ENCODE data around the gene BMPR2. TPM values are rescaled to one million over a fixed set of nuclear protein-coding genes. Genes with fewer than 3 reads are reported as not detected.

The BMPR2 gene
- total RNA-seq, 2 experiments from 2014 or later: 12.8 to 14.6 TPM

DNA sequence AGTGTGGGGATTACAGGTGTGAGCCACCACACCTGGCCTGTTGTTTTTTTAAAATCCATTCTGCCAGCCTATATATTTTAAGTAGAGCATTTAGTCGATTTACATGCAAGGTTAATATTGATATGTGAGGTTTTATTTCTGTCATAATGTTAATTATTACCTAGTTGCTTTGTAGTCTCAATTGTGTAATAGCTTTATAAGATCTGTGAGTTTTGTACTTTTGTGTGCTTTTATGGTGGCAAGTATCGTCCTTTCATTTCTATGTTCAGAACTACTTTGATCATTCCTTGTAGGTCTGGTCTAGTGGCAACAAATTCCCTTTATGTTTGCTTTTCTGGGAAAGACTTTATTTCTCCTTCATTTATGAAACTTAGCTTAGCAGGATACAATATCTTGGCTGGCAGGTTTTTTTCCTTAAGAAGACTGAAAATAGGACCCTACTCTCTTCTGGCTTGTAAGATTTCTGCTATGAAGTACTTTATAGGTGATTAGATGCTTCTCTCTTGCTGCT lies 207.6 kb downstream of the BMPR2 start:
- Mint-ChIP-seq H3K4me3 (no peak overlapping the region), H3K36me3 (no peaks in the 10 kb centered on the region), H3K27ac (no peak overlapping the region), H3K9me3 (peaks cover 1% of the 10 kb centered on the region), H3K27me3 (peaks cover 4% of the 10 kb centered on the region), H3K4me1 (peaks cover 4% of the 10 kb centered on the region)
- POLR2A ChIA-PET: no interaction called here
- DNase-seq (no peak), ATAC-seq (ENCODE audit: low read depth) (no peak)

GRCh38 chr2:202588647-202589581 lies 212.8 kb downstream of the BMPR2 start:
- peak overlapping the region; percentile 88 for H3K27ac Mint-ChIP-seq
- H3K4me3 Mint-ChIP-seq: peak overlapping the region; percentile 60
- H3K27me3 Mint-ChIP-seq: no peaks in the 10 kb centered on the region
- peaks cover 7% of the 10 kb centered on the region for H3K4me1 Mint-ChIP-seq
- no peaks in the 10 kb centered on the region for H3K36me3 Mint-ChIP-seq
- no peaks in the 10 kb centered on the region for H3K9me3 Mint-ChIP-seq
- POLR2A ChIA-PET: interaction anchor here (0.6 to 1.7 kb wide), 5 partner anchors 46 to 650 kb away, joined by 3 to 16 read pairs (median 6); partner anchors contain the start of genes CYP20A1, FAM117B and ICA1L
- ATAC-seq (ENCODE audit: low read depth) (peak; percentile 96), DNase-seq (peak; percentile 52)

DNA sequence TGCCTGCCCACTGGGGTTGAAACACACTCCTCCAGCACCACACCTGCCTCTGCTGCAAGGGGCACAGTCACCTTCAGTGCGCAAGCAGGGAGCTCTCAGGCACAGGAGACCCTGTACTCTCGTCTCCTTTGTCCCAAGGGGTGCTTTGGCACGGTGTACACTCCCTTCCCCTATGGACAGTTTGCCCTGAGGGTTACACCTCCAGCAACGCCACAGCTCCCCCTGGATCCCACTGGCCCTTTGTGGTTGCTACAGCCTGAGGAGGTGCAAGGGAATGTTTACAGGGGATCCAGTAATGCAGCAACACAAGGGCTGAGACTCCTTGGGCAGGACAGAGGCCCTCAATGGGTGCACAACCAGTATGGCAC lies 213.4 kb downstream of the BMPR2 start:
- H3K27me3 Mint-ChIP-seq: no peaks in the 10 kb centered on the region
- H3K27ac Mint-ChIP-seq: no peak overlapping the region
- ATAC-seq (ENCODE audit: low read depth) (no peak), DNase-seq (no peak)
- no peaks in the 10 kb centered on the region for H3K9me3 Mint-ChIP-seq
- H3K36me3 Mint-ChIP-seq: no peaks in the 10 kb centered on the region
- H3K4me1 Mint-ChIP-seq: peaks cover 7% of the 10 kb centered on the region
- POLR2A ChIA-PET: interaction anchor here (1.2 to 1.7 kb wide), 2 partner anchors 45 to 282 kb away, joined by 6 to 16 read pairs; partner anchors contain the start of genes FAM117B and ICA1L
- no peak overlapping the region for H3K4me3 Mint-ChIP-seq

DNA sequence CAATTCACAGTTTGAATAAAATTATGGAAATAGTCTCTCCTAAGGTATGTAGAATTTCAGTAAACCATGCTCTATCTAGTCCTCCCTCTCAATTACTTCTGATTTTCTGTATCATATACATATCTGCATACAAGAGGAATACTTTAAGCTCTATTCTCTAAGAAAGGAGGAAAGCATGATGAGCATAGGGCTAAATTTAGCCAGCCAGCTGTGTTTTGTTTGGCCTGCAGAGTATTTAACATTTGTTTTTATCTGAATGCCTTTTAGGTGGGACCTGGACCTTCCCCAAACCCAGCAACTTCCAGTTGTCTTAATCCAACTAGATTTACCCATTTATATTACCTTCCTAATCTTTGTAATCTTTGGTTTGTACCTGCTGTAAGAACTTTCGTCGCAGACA lies 216.4 kb downstream of the BMPR2 start:
- POLR2A ChIA-PET: interaction anchor here (3.5 kb wide), 1 partner anchor 43 kb away, joined by 14 read pairs; the partner anchor contains the start of gene FAM117B
- no peak overlapping the region for H3K4me3 Mint-ChIP-seq
- H3K27ac Mint-ChIP-seq: no peak overlapping the region
- DNase-seq (no peak), ATAC-seq (ENCODE audit: low read depth) (no peak)
- no peaks in the 10 kb centered on the region for H3K9me3 Mint-ChIP-seq
- H3K36me3 Mint-ChIP-seq: no peaks in the 10 kb centered on the region
- H3K4me1 Mint-ChIP-seq: peaks cover 7% of the 10 kb centered on the region
- H3K27me3 Mint-ChIP-seq: no peaks in the 10 kb centered on the region

DNA sequence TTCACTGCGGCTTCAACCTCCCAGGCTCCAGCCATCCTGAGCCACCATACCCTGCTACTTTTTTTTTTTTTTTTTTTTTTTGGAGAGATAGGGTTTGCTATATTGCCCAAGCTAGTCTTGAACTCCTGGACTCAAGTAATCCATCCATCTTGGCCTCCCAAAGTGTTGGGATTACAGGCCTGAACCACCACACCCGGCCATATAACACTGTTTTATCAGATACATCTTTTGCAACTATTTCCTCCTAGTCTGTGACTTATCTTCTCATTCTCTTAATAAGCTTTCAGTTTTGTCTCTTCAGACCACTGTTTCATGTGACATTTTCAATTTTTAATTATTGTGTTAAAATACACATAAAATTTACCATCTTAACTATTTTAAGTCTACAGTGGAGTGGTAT lies 223.0 kb downstream of the BMPR2 start:
- no peak for DNase-seq
- POLR2A ChIA-PET: interaction anchor here (0.6 kb wide), 1 partner anchor 1055 kb away, joined by 5 read pairs; no protein-coding TSS in a partner anchor
- Mint-ChIP-seq H3K36me3 (no peaks in the 10 kb centered on the region), H3K27me3 (no peaks in the 10 kb centered on the region), H3K9me3 (no peaks in the 10 kb centered on the region), H3K4me3 (no peak overlapping the region), H3K27ac (no peak overlapping the region), H3K4me1 (peaks cover 7% of the 10 kb centered on the region)
- ATAC-seq (ENCODE audit: low read depth): no peak

GRCh38 chr2:202599911-202600310 lies 223.8 kb downstream of the BMPR2 start:
- POLR2A ChIA-PET: no interaction called here
- Mint-ChIP-seq H3K36me3 (no peaks in the 10 kb centered on the region), H3K27me3 (no peaks in the 10 kb centered on the region), H3K27ac (no peak overlapping the region), H3K4me3 (no peak overlapping the region), H3K9me3 (no peaks in the 10 kb centered on the region), H3K4me1 (peaks cover 7% of the 10 kb centered on the region)
- ATAC-seq (ENCODE audit: low read depth): no peak
- DNase-seq: no peak

DNA sequence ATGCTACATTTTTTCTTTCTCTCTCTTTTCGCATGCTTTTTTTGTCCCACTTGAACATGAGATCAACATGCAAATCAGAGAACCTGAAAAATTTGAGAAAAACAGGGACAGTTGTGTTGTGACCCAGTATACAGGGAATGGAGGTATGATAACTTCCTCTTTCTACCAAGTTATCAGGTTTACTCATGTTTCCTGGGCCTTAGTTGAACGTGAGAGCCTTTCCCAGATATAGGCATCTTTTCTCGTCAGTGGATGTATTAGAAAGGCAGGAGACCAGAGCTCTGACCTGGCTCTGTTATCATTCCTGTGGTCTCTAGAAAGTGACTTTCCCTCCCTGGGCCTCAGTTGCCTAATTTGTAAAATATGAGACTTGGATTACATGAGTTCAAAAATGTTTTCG lies 228.6 kb downstream of the BMPR2 start:
- no peak overlapping the region for H3K27ac Mint-ChIP-seq
- no peak overlapping the region for H3K4me3 Mint-ChIP-seq
- POLR2A ChIA-PET: no interaction called here
- DNase-seq (no peak), ATAC-seq (ENCODE audit: low read depth) (no peak)
- no peaks in the 10 kb centered on the region for H3K9me3 Mint-ChIP-seq
- H3K27me3 Mint-ChIP-seq: no peaks in the 10 kb centered on the region
- peaks cover 2% of the 10 kb centered on the region for H3K36me3 Mint-ChIP-seq
- peaks cover 7% of the 10 kb centered on the region for H3K4me1 Mint-ChIP-seq

GRCh38 chr2:202605174-202605573 lies 229.0 kb downstream of the BMPR2 start:
- peaks cover 8% of the 10 kb centered on the region for H3K4me1 Mint-ChIP-seq
- H3K4me3 Mint-ChIP-seq: no peak overlapping the region
- no peaks in the 10 kb centered on the region for H3K9me3 Mint-ChIP-seq
- DNase-seq: no peak
- POLR2A ChIA-PET: no interaction called here
- peaks cover 2% of the 10 kb centered on the region for H3K36me3 Mint-ChIP-seq
- no peak for ATAC-seq (ENCODE audit: low read depth)
- no peak overlapping the region for H3K27ac Mint-ChIP-seq
- no peaks in the 10 kb centered on the region for H3K27me3 Mint-ChIP-seq

DNA sequence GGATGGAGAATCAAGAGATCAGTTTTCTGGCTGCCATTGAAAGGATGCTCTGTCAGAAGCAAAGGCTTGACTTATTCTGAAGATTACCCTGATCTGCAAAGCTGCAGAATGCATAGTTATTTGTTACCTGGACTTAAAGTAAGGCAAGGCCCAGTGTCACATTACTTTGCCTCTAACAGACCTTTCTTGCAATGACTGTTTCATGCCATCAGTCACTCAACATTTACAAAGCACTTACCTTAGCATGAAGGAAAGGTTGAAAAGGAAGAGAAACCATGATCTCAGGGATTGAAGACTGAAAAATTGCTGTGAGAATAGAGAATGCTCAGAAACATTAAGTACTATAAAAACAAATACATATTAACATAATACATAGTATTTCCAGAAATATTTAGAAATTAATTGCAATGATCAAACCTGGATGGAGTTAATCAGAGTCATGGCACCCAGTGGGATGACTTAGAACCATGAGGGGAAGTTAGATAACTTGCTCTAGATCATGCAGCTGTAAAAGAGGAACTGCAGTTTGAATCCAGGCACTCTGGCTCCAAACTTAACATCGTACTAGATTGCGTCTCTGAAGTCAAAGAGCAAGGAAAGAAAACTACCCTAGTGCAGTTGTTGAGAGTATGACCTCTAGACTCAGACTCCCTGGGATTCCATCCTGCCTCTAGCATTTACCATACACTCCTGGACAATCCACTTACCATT lies 232.2 kb downstream of the BMPR2 start:
- no peak for DNase-seq
- H3K27me3 Mint-ChIP-seq: no peaks in the 10 kb centered on the region
- no peak overlapping the region for H3K4me3 Mint-ChIP-seq
- no peak overlapping the region for H3K27ac Mint-ChIP-seq
- peaks cover 2% of the 10 kb centered on the region for H3K36me3 Mint-ChIP-seq
- POLR2A ChIA-PET: no interaction called here
- ATAC-seq (ENCODE audit: low read depth): no peak
- peaks cover 4% of the 10 kb centered on the region for H3K4me1 Mint-ChIP-seq
- H3K9me3 Mint-ChIP-seq: no peaks in the 10 kb centered on the region

- Mint-ChIP-seq H3K4me3 (no peak overlapping the region), H3K27me3 (no peaks in the 10 kb centered on the region), H3K9me3 (no peaks in the 10 kb centered on the region), H3K27ac (no peak overlapping the region), H3K36me3 (peaks cover 2% of the 10 kb centered on the region), H3K4me1 (peaks cover 4% of the 10 kb centered on the region)
- DNase-seq (no peak), ATAC-seq (ENCODE audit: low read depth) (no peak)
- POLR2A ChIA-PET: no interaction called here
These were observed 233.4 kb downstream of the BMPR2 start for GRCh38 chr2:202609381-202610145.

GRCh38 chr2:202610380-202610779 lies 234.3 kb downstream of the BMPR2 start:
- H3K4me3 Mint-ChIP-seq: no peak overlapping the region

GRCh38 chr2:202612145-202612544 lies 236.0 kb downstream of the BMPR2 start:
- no peak for DNase-seq

More at GRCh38 chr2:202610380-202610779, 234.3 kb downstream of the BMPR2 start:
- ATAC-seq (ENCODE audit: low read depth): no peak
- no peaks in the 10 kb centered on the region for H3K36me3 Mint-ChIP-seq
- H3K4me1 Mint-ChIP-seq: peaks cover 4% of the 10 kb centered on the region
- no peaks in the 10 kb centered on the region for H3K27me3 Mint-ChIP-seq
- H3K9me3 Mint-ChIP-seq: no peaks in the 10 kb centered on the region
- no peak for DNase-seq
- no peak overlapping the region for H3K27ac Mint-ChIP-seq
- POLR2A ChIA-PET: interaction anchor here (0.5 kb wide), 1 partner anchor 90 kb away, joined by 3 read pairs; no protein-coding TSS in a partner anchor

DNA sequence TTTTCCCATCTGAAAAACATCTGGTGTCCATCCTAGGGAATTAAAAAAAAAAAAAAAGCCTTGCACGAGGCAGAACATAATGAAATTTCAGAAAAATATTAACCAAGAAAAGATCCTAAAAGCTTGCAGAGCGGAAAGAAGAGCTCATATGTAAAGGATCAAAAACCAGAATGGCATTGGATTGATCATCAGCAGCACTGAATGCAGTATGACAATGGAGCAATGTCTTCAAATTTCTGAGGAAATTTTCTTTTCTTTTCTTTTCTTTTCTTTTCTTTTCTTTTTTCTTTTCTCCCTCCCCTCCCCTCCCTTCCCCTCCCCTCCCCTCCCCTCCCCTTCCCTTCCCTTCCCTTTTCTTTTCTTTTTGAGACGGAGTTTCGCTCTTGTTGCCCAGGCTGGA lies 237.4 kb downstream of the BMPR2 start:
- no peaks in the 10 kb centered on the region for H3K27me3 Mint-ChIP-seq
- ATAC-seq (ENCODE audit: low read depth) (no peak), DNase-seq (no peak)
- H3K9me3 Mint-ChIP-seq: no peaks in the 10 kb centered on the region
- no peaks in the 10 kb centered on the region for H3K36me3 Mint-ChIP-seq
- peaks cover 4% of the 10 kb centered on the region for H3K4me1 Mint-ChIP-seq
- POLR2A ChIA-PET: no interaction called here
- no peak overlapping the region for H3K27ac Mint-ChIP-seq
- H3K4me3 Mint-ChIP-seq: no peak overlapping the region

More at GRCh38 chr2:202612145-202612544, 236.0 kb downstream of the BMPR2 start:
- POLR2A ChIA-PET: interaction anchor here (0.7 kb wide), 1 partner anchor 35 kb away, joined by 5 read pairs; no protein-coding TSS in a partner anchor
- no peaks in the 10 kb centered on the region for H3K9me3 Mint-ChIP-seq
- H3K27ac Mint-ChIP-seq: no peak overlapping the region
- ATAC-seq (ENCODE audit: low read depth): no peak
- H3K36me3 Mint-ChIP-seq: no peaks in the 10 kb centered on the region
- H3K4me1 Mint-ChIP-seq: peaks cover 4% of the 10 kb centered on the region
- no peaks in the 10 kb centered on the region for H3K27me3 Mint-ChIP-seq
- no peak overlapping the region for H3K4me3 Mint-ChIP-seq
